Measurements from ENCODE around the gene COLEC12. TPM values are rescaled to one million over a fixed set of nuclear protein-coding genes. Genes with fewer than 3 reads are reported as not detected.

COLEC12 gene
- polyA plus RNA-seq, 3 donors, result 0.21 to 0.47 (median 0.35) TPM

DNA sequence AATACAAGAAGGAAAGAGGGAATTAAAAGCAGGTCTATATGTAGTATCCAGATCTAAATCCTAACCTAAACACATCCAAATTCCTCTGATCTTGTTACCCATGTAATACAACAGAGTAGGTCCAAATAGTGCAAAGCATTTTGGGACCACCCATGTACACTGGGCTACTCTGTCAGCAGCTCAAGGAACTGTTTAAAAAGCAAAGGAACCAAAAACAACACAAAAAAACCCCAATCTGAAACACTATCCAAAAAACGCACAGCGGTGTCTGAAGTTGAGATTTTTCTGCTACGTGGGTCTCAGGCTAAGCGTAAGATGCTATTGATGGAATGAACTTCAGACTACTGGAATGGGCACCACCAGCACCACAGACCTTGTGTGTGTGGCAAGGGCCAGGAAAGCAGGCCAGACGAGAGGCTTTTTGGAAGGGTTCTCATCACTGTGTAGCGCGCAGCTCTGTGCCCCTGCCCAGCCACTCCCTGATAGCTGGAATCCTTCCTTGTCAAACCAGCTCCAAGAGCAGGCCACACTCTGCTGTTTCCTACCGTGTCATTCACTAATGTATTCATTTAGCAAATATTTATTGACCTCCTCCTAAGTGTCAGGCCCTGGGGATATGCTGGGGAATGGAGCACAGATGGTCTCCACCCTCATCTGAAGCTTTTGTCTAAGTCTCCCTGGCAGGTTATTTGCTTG is 101.4 kb downstream of the COLEC12 start:
- Histone ChIP-seq H3K36me3 (replicated peaks in 1 of 2; ENCODE audit: control insufficient read depth in 1 of 2, insufficient read depth in 2 of 2, low read length in 2 of 2) (no peaks in the 10 kb centered on the region), H3K4me3 (replicated peaks in 1 of 3; ENCODE audit: low read depth in 2 of 3, low read length in 3 of 3) (no peak overlapping the region), H3K9me3 (replicated peaks in 1 of 2; ENCODE audit: control insufficient read depth in 1 of 2, insufficient read depth in 1 of 2, low read length in 2 of 2) (peaks cover 0 to 6% of the 10 kb centered on the region in 2 donors), H4K20me1 (ENCODE audit: insufficient read depth, low read length) (no peaks in the 10 kb centered on the region), H2AFZ (ENCODE audit: insufficient read depth, low read depth, low read length, poor library complexity, severe bottlenecking) (no peak overlapping the region), H3K9ac (ENCODE audit: insufficient read depth, low read length, poor library complexity, severe bottlenecking) (no peak overlapping the region), H3K4me1 (ENCODE audit: control insufficient read depth in 1 of 2, insufficient read depth in 2 of 2, low read length in 2 of 2) (peaks cover 52 to 57% of the 10 kb centered on the region in 2 donors), H3K4me2 (replicated peaks; ENCODE audit: extremely low read depth, low read length, poor library complexity, severe bottlenecking) (no peak overlapping the region), H3K79me2 (ENCODE audit: insufficient read depth, low read length) (no peaks in the 10 kb centered on the region), H3K27ac (ENCODE audit: low read depth in 1 of 2, low read length in 2 of 2) (no peak overlapping the region), H3K27me3 (ENCODE audit: control insufficient read depth in 2 of 2, insufficient read depth in 2 of 2, low read length in 2 of 2) (no peaks in the 10 kb centered on the region)
- Mint-ChIP-seq H3K36me3 (peaks cover 5 to 10% of the 10 kb centered on the region in 2 donors), H3K27ac (peak overlapping the region in 4 of 7 donors; percentile 21 to 91 (median 86)), H3K9me3 (peaks cover 0 to 9% (median 6%) of the 10 kb centered on the region in 7 donors), H3K4me1 (peaks cover 71% of the 10 kb centered on the region), H3K27me3 (ENCODE audit: low read depth in 3 of 3) (peaks cover 0 to 2% (median 0%) of the 10 kb centered on the region in 3 donors), H3K4me3 (no peak overlapping the region)
- intact Hi-C loops (cut with micrococcal nuclease), result loop anchor here in 1 of 2 donors (5.0 kb wide), 1 partner anchor 37 kb away; no protein-coding TSS in a partner anchor
- DNase-seq, result no peak
- TF ChIP-seq, protein P1, sequence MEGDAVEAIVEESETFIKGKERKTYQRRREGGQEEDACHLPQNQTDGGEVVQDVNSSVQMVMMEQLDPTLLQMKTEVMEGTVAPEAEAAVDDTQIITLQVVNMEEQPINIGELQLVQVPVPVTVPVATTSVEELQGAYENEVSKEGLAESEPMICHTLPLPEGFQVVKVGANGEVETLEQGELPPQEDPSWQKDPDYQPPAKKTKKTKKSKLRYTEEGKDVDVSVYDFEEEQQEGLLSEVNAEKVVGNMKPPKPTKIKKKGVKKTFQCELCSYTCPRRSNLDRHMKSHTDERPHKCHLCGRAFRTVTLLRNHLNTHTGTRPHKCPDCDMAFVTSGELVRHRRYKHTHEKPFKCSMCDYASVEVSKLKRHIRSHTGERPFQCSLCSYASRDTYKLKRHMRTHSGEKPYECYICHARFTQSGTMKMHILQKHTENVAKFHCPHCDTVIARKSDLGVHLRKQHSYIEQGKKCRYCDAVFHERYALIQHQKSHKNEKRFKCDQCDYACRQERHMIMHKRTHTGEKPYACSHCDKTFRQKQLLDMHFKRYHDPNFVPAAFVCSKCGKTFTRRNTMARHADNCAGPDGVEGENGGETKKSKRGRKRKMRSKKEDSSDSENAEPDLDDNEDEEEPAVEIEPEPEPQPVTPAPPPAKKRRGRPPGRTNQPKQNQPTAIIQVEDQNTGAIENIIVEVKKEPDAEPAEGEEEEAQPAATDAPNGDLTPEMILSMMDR (IDR thresholded peaks at IDR 0.05), result no peak
- WGBS (ENCODE audit: insufficient coverage), result 80% methylated on average over 1 of the region's 8 CpGs

DNA sequence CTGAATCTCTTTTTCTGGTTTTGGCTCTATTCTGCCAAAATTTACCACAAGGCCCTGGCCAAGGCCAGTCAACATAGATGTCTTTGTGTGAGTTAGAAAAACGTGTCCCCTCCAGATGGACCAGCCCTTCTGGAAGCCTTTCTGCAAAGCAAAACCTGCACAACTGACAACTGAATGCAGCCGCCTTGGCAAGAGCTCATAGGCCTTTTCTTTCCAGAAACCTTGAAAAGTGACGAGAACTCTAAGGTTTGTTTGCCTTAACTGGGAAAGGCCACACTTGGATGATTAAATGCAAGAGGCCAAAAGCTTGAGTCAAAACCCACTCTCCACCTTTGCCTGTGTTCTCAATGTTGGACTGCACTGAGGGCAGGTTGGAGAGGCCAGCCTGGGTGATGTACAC is 103.9 kb downstream of the COLEC12 start:
- H3K36me3 Mint-ChIP-seq, result peaks cover 0 to 3% of the 10 kb centered on the region in 2 donors
- Histone ChIP-seq H3K4me3 (replicated peaks in 1 of 3; ENCODE audit: low read depth in 2 of 3, low read length in 3 of 3) (no peak overlapping the region), H2AFZ (ENCODE audit: insufficient read depth, low read depth, low read length, poor library complexity, severe bottlenecking) (no peak overlapping the region), H3K9me3 (replicated peaks in 1 of 2; ENCODE audit: control insufficient read depth in 1 of 2, insufficient read depth in 1 of 2, low read length in 2 of 2) (no peaks in the 10 kb centered on the region), H3K36me3 (replicated peaks in 1 of 2; ENCODE audit: control insufficient read depth in 1 of 2, insufficient read depth in 2 of 2, low read length in 2 of 2) (no peaks in the 10 kb centered on the region), H3K4me1 (ENCODE audit: control insufficient read depth in 1 of 2, insufficient read depth in 2 of 2, low read length in 2 of 2) (peaks cover 50 to 52% of the 10 kb centered on the region in 2 donors), H3K79me2 (ENCODE audit: insufficient read depth, low read length) (no peaks in the 10 kb centered on the region), H3K9ac (ENCODE audit: insufficient read depth, low read length, poor library complexity, severe bottlenecking) (no peak overlapping the region), H3K27me3 (ENCODE audit: control insufficient read depth in 2 of 2, insufficient read depth in 2 of 2, low read length in 2 of 2) (no peaks in the 10 kb centered on the region), H3K4me2 (replicated peaks; ENCODE audit: extremely low read depth, low read length, poor library complexity, severe bottlenecking) (no peak overlapping the region), H3K27ac (ENCODE audit: low read depth in 1 of 2, low read length in 2 of 2) (no peak overlapping the region), H4K20me1 (ENCODE audit: insufficient read depth, low read length) (no peaks in the 10 kb centered on the region)
- peaks cover 75% of the 10 kb centered on the region for H3K4me1 Mint-ChIP-seq
- no peak overlapping the region for H3K4me3 Mint-ChIP-seq
- TF ChIP-seq, protein P1 (IDR thresholded peaks at IDR 0.05), result no peak
- H3K27me3 Mint-ChIP-seq (ENCODE audit: low read depth in 3 of 3), result no peaks in the 10 kb centered on the region
- no peak overlapping the region for H3K27ac Mint-ChIP-seq
- no peak for DNase-seq
- 100% methylated on average over 2 of the region's 3 CpGs for WGBS (ENCODE audit: insufficient coverage)
- no peaks in the 10 kb centered on the region for H3K9me3 Mint-ChIP-seq
- intact Hi-C loops (cut with micrococcal nuclease), result loop anchor here in 1 of 2 donors (5.0 kb wide), 1 partner anchor 34 kb away; no protein-coding TSS in a partner anchor

All from CD14-positive monocyte (primary cell).